NCI-H2171 (cell line): ENCODE results near the gene DEXI.
"Not testable (repeated sequence)": the region's sequence is repeated elsewhere in the genome, so short reads cannot be mapped to it uniquely, and the experiment has no call there.

Experiments
- DNase-seq: peaks from one replicate; lab custom pipeline; 2025; lab: John Stamatoyannopoulos, UW

DEXI gene

DNA sequence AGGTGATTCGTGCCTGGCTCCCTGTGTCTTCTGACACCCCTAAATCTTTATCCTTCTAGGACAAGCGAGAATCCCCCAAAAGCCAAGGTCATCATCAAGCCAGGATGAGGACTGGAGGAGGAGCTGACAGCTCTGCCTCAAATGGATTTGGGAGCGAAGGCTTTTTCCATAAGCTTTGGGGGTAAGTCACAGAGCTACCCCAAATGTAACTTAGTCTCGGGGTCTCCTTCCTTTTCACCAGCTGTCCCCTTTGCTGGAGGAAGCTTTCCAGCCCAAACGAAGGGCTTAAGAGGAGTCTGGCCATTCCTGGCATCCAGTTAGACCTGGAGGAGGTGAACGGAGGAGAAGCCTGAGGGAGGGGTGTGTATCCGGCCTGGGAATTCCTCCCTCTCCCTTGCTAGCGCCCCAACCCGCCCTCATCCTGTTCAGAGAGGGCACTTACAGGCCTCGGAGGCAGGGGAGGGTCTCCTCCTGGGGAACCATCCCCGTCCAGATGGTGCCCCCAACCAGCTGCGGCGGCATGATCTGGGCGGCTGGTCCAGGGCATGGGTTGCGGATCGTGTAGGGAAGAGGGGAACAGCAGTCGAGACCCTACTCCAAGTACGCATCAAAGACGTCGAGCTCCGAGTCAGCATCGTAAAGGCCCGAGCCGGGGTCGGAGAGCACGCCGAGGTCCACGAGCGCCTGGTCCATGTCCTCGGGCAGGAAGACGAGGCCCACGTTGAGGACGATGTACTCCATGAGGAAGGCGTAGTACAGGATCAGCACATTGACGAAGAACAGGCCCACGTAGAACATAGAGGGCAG is 938 bp downstream of the DEXI start:
- DNase-seq: no peak

DNA sequence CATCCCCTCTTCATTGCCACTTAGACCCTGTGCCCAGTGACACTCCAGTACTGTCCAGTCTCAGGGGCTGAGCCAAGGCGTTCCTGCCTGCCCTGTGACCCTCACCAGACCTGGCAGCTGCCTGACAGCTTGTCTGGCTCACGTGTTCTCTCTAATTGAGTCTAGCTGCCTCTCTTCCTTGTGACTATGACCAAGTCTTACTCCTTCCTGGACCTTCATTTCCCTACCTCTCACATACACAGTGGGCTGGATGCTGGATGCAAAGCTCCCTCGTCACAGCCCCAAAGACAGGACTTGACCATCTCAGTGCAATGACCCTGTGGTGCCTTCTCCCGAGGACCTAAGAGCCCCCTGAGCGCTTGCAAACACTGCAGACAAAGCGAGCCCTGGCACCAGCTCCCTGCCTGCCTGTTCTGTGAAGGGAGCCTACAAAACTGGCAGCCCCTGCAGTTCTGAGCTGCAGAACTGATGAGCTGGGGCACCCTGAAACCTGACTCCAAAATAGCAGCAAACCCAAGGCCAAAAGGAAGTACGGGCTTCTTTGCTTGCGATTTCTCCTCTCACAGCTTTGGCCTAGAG is 1.7 kb downstream of the DEXI start:
- DNase-seq: no peak

DNA sequence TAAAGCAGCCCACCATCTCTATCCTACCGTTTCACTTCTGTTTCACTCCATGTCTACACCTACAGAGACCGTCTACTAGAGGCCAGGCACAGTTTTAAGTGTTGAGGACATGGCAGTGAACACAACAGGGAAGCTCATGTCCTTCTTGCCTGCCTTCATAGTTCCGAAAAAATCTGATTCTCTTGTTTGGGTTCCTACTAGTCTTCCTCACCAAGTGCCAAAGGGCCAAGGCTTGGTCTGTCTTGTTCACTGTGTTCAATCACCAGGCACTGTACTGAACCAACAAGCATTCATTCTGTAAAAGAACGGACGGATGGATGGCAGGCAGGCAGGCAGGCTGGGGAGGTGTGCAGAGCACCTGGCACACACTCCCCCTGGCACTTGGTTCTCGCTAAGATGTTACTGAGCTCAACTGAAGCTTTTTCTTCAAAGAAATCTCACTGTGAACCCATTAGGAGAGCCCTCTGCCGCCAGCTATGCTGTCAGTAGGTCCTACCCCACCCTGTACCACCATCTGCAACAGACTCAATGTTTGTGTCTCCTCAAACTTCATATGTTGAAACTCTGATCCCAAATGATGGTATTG is 2.5 kb downstream of the DEXI start:
- DNase-seq: no peak

DNA sequence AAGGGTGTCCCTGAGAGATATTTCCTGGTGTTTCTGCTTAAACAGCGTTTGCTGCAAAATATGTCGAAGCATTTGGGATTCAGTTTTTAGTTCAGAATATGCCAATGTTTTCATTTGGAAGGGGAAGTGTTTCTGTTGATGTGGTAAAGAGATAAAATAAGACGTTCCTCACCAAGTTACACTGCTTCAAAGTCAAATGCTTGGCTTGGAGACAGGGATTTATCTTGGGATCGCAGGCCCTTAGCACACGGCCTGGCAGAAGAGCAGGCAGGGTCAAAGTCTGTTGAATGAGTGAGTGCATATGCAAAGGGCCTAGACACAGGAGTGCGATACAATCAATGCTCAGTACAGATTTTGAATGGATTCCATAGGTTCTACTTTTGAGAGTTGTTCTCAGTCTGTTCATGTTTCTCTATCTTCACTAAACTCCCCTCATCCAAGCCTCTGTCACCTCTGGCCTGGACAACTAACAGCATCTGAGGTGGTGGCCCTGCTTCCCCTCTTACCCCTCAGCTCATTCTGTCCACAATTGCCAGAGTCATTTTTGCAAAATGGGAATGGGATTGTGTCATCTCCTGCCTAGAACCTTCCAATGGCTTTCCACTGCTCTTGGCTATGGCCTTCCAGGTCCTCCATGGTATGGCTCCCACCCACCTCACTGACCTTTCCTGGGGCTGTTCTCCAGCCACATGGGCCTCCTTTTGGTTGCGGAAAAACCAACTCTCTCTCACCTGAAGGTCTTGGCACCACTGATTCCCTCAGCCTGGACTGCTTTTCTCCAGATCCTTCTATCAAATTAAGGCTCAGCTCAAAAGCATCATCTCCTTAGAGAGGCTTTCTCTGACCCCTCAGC is 3.2 kb downstream of the DEXI start:
- DNase-seq: no peak

DNA sequence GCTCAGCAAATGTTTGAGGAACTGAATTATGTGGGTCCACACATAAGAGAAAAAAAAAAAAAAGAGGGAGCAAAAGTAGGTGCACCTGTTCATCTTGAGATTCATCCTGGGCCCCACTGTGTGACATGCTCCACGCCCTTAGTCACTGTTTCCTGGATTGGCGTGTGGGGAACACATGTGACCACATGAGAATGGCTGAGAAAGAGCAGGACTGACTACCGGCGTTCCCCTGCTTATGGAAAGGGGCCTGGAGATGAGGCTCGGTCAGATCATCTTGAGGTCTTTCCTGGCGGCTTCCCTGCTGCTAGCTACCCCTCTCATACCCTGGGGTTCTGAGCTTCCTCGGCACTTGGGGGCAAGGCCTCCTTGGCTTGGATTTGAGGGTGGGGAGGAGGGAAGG is 3.9 kb downstream of the DEXI start:
- DNase-seq: no peak

DNA sequence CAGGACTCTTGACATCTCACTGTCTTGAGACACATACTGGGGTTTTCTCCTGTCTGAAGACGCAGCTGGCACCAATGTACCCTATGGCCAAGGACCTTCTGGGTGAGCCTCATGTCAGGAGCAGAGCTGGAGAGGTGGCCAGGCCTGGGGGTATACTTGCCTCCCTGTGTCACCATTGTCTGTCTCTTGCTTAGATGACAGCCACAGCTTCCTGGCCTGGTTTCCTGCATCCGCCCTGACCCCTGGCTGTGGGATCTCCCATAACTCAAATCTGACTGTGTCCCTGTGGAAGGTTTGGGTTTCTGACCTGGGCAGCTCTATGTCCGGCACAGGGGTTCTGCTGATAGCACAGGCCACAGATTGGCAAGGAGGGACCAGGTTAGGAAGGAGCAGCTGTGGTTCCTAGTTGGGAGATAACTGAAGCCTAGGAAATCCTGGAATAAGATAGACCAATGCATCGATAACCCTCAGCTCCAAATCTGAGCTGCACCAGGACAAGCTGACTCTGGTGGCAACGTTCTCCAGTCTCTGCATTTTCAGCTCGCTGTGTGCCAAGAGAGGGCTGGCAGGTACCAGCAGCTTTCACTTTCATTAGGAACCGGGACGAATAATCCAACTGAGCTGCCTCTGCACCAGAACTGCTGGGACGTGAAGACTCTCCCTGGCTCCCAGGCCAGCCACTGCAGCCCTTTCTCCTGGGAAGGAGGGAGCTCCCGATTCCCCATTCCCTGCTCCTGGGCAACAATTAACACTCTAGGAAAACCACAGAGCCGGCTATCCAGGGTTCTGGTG is 5.0 kb downstream of the DEXI start:
- no peak for DNase-seq

DNA sequence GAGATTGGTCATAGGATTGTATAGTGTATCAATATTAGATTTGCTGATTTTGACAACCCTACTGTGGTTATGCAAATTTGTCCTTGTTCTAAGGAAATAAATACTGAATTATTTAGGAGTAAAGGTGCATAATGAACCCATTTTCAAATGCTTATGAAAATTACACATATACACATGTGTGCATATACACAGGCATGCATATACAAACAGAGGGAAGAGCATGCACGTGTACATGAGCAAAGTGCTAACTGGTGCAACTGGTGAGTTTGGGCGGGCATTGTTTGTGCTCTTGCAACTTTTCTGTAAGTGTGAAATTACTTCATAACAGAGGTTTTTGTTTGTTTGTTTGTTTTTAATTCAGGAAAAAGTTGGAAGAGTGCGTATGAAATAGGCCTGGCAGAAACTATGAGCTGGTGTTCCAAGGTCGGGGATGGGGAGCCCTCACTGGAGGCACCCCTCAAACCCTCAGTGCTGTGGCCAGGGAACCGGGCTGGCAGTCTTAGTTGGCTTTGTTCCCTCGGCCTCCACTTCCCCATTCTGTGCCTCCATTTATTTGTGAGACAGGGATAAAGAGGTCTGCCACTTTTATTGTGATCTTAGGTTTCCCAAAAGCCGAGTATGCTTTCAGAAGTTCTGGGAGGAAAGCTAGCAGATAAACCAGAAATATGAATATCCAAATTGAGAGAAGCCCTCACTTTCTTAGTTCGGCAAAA is 5.8 kb downstream of the DEXI start:
- DNase-seq: no peak

DNA sequence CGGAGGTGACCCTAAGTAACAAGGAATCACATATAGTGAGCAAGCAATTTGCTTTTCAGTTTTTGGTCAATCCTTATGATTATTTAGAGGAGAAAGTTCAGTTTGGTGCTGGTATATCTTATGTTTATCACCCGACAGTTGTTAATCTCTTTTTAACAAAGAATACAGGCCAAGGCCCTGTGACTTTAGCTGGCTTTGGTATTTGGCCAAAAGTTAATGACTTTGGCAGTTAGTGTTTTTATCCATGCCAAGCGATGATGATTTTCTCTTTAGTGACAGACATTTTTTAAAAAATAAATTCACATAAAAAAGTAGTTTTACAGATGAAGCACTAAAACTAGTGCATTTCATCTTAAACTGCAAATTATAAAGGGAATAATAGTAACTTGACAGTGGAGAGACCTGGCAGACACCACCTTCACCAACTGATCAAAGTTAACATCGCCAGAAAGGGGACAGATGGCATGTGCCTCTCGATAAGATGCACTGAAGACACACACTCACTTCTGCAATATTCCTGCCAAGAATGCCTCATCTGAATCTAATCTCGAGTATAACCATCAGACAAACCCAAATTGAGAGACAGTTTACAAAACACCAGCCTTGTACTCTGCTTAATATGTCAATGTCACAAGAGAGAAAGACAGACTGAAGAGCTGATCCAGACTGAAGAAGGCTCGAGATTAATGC is 6.9 kb downstream of the DEXI start:
- DNase-seq: peak; percentile 9

DNA sequence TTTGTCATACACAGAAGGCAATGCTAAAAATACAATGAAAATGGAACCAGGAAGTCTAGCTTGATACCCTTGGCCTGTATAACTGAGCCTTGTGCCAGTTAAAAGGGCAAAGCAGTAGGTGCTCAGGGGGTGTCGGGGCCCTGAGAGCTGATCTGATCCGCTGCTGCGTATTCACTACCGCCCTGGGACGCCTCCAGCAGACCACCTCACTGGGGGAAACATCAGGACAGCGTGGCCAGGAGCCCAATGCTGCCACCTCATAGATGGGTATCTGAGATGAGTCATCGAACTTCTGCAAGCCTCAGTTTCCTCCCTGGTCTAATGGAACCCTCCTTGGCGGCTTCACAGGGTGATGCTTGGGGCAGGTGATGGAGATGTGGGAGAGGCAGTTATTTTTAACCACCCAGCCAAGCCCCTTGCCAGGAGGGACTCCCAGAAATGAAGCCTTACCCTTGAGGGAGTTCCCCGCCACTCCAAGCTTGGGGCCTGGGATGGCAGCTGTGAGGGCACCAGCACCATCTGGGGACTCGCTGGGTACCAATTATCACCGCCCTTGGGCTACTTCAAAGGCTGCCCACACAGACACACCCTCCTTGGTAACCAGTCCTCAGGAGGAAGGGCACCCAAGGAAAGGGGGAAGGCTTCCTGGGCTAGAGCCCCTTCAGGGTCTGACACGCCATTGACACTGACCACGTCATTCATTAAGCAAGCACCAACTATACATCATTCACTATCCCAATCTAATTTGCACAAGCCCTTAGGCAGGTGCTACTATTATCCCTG is 7.8 kb downstream of the DEXI start:
- no peak for DNase-seq

DNA sequence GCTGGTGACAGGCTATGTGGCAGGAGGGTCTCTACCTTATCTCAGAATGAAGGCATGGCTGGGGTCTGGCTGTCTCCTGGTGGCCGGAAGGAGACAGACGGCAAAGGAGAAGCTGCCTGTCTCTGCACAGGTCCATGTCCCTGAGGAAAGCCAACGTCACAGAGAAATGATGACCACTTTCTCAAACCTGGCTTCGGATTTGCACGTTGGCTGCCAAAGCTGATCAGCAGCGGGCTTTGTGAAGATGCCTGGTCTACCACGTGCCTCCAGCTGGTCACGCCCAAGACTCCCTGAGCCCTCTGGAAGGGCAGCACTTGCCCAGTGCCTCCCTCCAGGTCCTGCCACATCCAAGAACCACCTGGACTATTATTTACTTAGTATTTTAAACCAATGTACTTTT is 8.4 kb downstream of the DEXI start:
- DNase-seq: no peak

DNA sequence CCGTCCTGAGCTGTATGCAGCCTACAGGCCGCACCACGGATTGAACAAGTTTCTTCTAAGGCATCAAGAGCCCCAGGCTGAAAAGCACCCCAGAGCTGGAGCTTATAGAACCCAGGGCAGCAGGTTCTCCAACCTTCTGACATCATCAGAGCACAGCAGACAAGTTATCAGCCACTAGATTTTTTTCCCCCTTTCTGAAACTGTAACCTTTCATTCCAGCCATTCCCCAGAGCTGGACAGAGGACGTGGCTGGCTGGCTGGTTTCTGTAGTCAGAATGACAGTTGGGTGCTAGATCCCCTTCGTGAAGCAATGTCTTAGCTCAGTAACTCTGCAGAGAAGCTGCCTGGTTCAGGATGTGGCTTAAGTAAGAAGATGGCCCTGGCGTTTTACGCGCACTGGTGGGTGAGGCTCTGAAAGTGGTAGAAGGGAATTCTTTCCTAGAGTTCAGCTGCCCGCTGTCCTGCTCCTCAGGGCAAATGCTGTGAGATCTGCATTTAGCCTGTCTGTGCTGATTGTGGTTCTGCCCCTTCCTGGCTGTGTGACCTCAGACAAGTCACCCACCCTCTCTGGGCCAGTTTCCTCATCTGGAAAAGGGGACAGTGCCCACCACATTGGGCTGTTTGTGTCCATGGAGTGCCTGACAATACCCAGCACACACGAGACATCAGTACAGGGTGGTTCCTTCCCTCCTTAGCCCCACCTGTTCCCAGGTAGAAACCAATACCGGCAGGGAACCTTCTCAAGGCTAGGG is 9.1 kb downstream of the DEXI start:
- no peak for DNase-seq

DNA sequence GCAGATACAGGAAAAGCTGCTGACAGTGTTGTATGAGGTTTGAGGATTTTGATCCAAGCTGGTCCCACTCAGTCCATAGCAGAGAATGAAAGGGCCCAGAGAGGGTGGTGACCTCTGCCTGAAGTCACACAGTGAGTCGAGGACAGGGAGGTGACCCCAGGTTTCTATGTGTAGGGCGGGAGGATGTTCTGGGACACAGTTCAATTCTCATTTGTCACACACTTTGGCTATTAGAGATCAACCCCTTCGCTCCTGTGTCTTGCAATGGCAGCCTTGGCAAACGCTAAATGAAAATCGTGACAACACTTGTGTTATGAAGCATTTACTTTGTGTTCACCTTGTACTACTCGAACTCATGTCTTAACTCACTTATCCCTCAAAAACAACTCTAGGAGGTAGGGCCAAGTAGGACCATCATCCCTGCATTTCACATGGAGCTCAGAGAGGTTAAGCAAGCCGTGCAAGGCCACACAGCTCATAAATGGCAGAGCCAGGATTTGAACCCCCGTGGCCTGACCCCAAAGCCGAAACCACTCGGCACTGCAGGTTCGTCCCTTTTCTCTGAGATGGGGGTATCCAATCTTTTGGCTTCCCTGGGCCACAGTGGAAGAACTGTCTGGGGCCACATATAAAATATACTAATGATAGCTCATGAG is 10.2 kb downstream of the DEXI start:
- DNase-seq: no peak

DNA sequence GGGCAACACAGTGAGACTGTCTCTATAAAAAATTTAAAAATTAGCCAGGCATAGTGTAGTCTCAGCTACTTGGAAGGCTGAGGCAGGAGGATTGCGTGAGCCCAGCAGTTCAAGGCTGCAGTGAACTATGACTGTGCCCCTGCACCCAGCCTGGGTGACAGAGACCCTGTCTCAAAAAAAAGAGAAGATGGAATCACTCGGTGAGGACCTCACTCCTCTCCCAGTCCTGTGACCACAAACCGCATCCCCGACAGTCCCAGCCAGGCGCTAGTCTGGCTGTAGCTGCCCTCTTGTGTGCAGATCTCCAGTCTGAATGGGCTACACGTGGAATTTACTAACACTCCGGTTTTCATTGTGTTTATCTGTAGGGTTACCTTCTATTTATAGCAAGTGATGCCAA is 11.1 kb downstream of the DEXI start:
- DNase-seq: no peak

DNA sequence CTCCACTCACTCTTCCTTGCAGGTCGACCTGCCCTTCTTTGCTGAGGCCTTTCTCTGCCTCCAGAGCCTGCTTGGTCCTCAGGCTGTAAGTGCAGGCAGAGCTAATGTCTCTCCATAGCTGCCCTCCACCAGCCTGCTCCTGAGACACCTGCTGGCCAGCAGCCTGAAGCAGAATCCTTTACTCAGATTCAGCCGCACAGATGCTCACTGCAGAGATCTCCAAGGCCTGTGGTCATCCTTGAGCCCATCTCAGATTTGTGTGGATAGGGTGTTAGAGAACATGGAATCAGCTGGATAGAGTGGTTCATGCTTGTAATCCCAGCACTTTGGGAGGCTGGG is 11.5 kb downstream of the DEXI start:
- DNase-seq: no peak

DNA sequence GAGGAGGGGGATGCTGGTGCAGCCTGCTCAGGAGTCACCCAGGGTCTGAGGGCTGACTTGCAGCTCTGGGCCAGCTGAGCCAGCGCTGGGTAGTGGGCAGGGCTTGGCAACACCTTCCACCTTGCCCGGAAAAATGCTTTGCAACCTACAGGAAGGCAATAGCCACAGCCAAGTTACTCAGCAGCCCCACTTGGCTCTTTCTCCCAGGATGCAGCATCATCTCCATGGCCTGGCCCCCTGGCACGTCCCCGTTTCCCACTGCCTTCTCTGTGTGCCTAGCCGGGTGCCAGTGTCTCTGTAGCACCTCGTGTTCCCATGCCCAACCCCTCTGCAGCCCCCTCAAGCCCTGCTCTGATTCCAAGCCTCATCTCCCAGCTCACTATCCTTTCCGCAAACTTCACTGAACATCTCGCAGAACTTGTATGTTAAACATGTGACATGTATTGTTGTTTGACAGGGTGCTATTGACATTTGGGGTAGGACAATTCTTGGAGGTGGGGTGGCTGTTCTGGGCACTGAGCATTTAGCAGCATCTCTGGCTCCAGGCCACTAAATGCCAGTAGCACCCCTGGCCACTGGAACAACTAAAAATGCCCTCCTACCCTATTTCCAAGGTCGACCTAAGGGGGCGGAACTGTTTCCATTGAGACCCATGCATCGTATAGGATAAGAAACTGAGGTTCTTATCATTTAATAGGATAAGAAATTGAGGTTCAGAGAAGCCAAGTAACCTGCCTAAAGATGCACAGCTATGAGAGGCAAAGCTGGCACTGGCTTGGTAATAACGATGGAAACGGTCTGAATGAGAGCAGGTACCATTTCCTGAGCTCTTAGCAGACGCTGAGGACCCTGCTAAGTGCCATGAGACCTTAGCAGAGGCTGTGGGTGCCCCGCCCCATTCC is 12.2 kb downstream of the DEXI start:
- no peak for DNase-seq

DNA sequence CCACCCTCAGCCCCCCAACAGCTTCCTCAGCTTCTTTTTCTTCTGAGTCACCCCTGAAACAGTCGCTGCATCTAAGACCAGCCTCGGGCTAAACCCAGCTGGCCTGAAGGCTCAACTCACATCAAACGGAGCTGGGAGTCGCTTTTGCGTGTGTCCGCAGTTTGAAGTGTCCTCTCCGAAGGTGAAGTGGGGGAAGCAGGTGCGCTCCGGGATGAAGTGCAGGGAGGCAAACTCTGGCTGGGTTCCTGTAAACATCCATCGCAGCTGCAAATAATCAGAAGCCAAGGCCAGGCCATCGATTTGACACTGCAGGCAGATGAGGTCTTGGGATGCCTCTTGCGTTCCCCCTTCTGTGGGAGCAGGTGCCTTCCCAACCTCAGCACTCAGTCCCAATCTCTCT is 13.2 kb downstream of the DEXI start:
- DNase-seq: not testable (repeated sequence)

DNA sequence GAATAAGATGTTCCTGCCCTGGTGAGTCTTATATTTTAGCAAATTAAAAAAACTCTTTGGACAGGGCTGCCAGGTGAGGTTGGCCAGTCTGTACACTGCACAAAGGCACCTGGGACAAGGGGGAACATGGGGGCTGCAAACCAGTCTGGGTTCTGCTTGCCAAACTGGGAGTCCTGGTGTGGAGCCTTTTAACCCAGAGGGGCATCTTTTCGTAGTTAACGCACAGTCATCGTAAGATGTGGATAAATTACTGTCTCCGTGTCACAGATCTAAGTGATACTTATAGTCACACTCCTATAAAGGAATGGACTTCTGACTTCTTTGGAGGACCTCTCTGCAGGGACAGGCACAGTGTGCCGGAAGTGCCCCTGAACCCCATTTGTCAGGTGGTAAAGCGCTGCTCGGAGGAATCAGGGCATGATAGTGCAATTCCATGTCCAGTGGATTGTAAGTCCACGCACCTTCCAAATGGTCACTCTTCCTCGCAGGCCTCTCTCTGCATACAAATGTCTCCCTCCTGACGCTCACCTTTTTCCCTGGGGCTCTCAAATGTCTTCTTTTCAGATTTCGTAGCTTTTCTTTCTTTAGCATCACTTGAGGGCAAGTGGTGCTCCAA is 14.7 kb downstream of the DEXI start:
- no peak for DNase-seq
